ENCODE results near the gene WAPL.

DNA sequence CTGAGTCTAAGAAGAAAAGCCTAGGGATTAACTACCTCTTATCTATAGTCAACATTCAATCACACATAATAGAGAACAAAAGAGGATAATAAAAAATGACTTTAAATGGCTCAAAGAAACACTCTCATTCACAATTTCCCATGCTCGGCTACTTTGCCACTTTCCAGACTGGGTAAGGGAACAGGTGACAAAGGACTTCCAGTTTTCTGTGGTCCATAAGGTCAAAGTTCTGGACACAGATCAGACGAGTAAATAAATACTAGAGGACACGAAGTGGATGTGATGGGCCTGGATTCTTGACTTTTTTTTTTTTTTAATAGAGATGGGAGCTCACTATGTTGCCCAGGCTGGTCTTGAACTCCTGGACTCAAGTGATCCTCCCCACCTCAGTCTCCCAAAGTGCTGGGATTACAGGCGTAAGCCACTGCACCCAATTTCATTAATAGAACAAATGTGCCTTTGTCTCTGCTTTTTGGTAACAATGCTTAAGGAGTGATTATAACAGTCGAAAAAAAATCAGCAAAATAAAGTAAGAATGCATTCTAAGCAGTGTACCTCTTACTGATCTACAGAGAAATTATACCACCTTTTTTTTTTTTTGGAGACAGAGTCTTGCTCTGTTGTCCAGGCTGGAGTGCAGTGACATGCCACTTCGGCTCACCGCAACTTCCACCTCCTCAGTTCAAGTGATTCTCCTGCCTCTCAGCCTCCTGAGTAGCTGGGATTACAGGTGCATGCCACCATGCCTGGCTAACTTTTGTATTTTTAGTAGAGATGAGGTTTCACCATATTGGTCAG is 70.6 kb downstream of the WAPL start:
- TF ChIP-seq POLR2AphosphoS5 (IDR thresholded peaks at IDR 0.05; ENCODE audit: borderline replicate concordance, low read depth, low read length) (no peak), EZH2 (IDR thresholded peaks at IDR 0.05) (no peak), FOXP2 (optimal IDR thresholded peaks at IDR 0.05; ENCODE audit: control extremely low read depth, extremely low read length, insufficient read depth) (no peak)

Data from SK-N-MC (cell line).